HepG2 (cell line): Measurements from ENCODE around the gene SLC25A19. TPM values are rescaled to one million over a fixed set of nuclear protein-coding genes. Genes with fewer than 3 reads are reported as not detected.

Source experiments
- CENPT ChIP-seq: sonication (generic); formaldehyde crosslinking; IDR thresholded peaks from 2 replicates; pipeline ENCODE4 v1.8.0; 2022; ENCODE audit warnings: low read depth, mild to moderate bottlenecking, moderate library complexity, missing genetic modification reagents
- FOSL1 ChIP-seq: sonication (generic); formaldehyde crosslinking; IDR thresholded peaks from 2 replicates; pipeline ENCODE4 v1.9.0; 2021; ENCODE audit warnings: missing genetic modification reagents, borderline replicate concordance
- FOXO1 ChIP-seq: sonication (generic); formaldehyde crosslinking; IDR thresholded peaks from 2 replicates; pipeline ENCODE4 v1.4.0; 2020; ENCODE audit warnings: missing genetic modification reagents
- GABPA ChIP-seq, 2 experiments: IDR thresholded peaks; 2 replicates each; pipeline ENCODE4 v1.6.1; 2011 to 2016; ENCODE audit warnings: low read depth in 2 of 2, low read length in 1 of 2, missing biosample characterization in 1 of 2, missing genetic modification characterization in 1 of 2
- PITX1 ChIP-seq: sonication (generic); formaldehyde crosslinking; IDR thresholded peaks from 2 replicates; pipeline ENCODE4 v1.5.1; 2020; ENCODE audit warnings: mild to moderate bottlenecking, missing genetic modification reagents
- RAD21 ChIP-seq: fragments of 450-650 bp; formaldehyde crosslinking; IDR thresholded peaks from 2 replicates; pipeline ENCODE4 v1.5.0; 2020; ENCODE audit warnings: mild to moderate bottlenecking
- RXRA ChIP-seq: sonication (generic); formaldehyde crosslinking; IDR thresholded peaks from 2 replicates; pipeline ENCODE4 v1.5.1; 2020; ENCODE audit warnings: missing genetic modification reagents
- SIX4 ChIP-seq: sonication (generic); formaldehyde crosslinking; IDR thresholded peaks from 2 replicates; pipeline ENCODE4 v1.4.0; 2020; ENCODE audit warnings: missing genetic modification reagents
- STAG1 ChIP-seq: sonication (generic); formaldehyde crosslinking; IDR thresholded peaks from 2 replicates; pipeline ENCODE4 v1.4.0; 2020; ENCODE audit warnings: missing genetic modification reagents
- TEAD3 ChIP-seq: optimal IDR thresholded peaks from 2 replicates; pipeline ENCODE3; 2016; ENCODE audit warnings: borderline replicate concordance
- TERF1 ChIP-seq: sonication (generic); formaldehyde crosslinking; IDR thresholded peaks from 2 replicates; pipeline ENCODE4 v1.8.0; 2022; ENCODE audit warnings: mild to moderate bottlenecking, missing genetic modification reagents, moderate library complexity
- THYN1 ChIP-seq: sonication (generic); formaldehyde crosslinking; IDR thresholded peaks from 2 replicates; pipeline ENCODE4 v1.8.1; 2023; ENCODE audit warnings: low read depth, mild to moderate bottlenecking, moderate library complexity, missing genetic modification reagents, borderline replicate concordance
- TMF1 ChIP-seq: sonication (generic); formaldehyde crosslinking; IDR thresholded peaks from 2 replicates; pipeline ENCODE4 v1.8.1; 2022; ENCODE audit warnings: low read depth, missing genetic modification reagents
- ZNF17 ChIP-seq: sonication (generic); formaldehyde crosslinking; IDR thresholded peaks from 2 replicates; pipeline ENCODE4 v1.5.0; 2020; ENCODE audit warnings: mild to moderate bottlenecking, missing genetic modification reagents
- ZNF253 ChIP-seq: sonication (generic); formaldehyde crosslinking; IDR thresholded peaks from 2 replicates; pipeline ENCODE4 v1.8.0; 2022; ENCODE audit warnings: mild to moderate bottlenecking, missing genetic modification reagents, borderline replicate concordance
- ZNF335 ChIP-seq: sonication (generic); formaldehyde crosslinking; IDR thresholded peaks from 2 replicates; pipeline ENCODE4 v1.4.0; 2020; ENCODE audit warnings: missing genetic modification reagents
- ZNF33B ChIP-seq: sonication (generic); formaldehyde crosslinking; IDR thresholded peaks from 2 replicates; pipeline ENCODE4 v1.5.1; 2020; ENCODE audit warnings: mild to moderate bottlenecking, missing genetic modification reagents
- ZNF441 ChIP-seq: sonication (generic); formaldehyde crosslinking; IDR thresholded peaks from 2 replicates; pipeline ENCODE4 v1.7.0; 2021; ENCODE audit warnings: missing genetic modification reagents, borderline replicate concordance
- ZNF678 ChIP-seq: sonication (generic); formaldehyde crosslinking; IDR thresholded peaks from 2 replicates; pipeline ENCODE4 v1.4.0; 2020; ENCODE audit warnings: mild to moderate bottlenecking, missing genetic modification reagents
- ZNF691 ChIP-seq: sonication (generic); formaldehyde crosslinking; IDR thresholded peaks from 2 replicates; pipeline ENCODE4 v1.4.0; 2020; ENCODE audit warnings: missing genetic modification reagents, low read depth, mild to moderate bottlenecking, borderline replicate concordance
- ZNF761 ChIP-seq: sonication (generic); formaldehyde crosslinking; conservative IDR thresholded peaks from 2 replicates; pipeline ENCODE4 v1.4.0; 2020; ENCODE audit warnings: mild to moderate bottlenecking, missing genetic modification reagents
- ZNF776 ChIP-seq: sonication (generic); formaldehyde crosslinking; IDR thresholded peaks from 2 replicates; pipeline ENCODE4 v1.4.0; 2020; ENCODE audit warnings: mild to moderate bottlenecking, missing genetic modification reagents
- ZNF83 ChIP-seq: sonication (generic); formaldehyde crosslinking; IDR thresholded peaks from 2 replicates; pipeline ENCODE4 v1.4.0; 2020; ENCODE audit warnings: missing genetic modification reagents, mild to moderate bottlenecking, borderline replicate concordance
- ZNF891 ChIP-seq: sonication (generic); formaldehyde crosslinking; IDR thresholded peaks from 2 replicates; pipeline ENCODE4 v1.5.0; 2020; ENCODE audit warnings: mild to moderate bottlenecking, missing genetic modification reagents
- polyA plus RNA-seq, 8 experiments: library from polyadenylated mRNA; depleted of rRNA in 3 of 8; stranded (reverse) in 7 of 8; unstranded in 1 of 8; fragments of >200 nt; fragmentation: Illumina TruSeq in 4 of 8; extraction: Trizol in 4 of 8; gene quantifications; 2 replicates each; pipeline versions ENCODE4 v1.2.1 to v1.2.3, GENCODE V29; 2011 to 2016; ENCODE audit warnings: low read depth in 4 of 8, missing spikeins in 1 of 8, mixed read lengths in 1 of 8; ENCODE audit not compliant: insufficient read depth in 1 of 8
- total RNA-seq, 5 experiments: library from RNA; depleted of rRNA; stranded (reverse); fragments of >200 nt; fragmentation: Illumina TruSeq; extraction: Trizol; gene quantifications; 2 replicates each; pipeline ENCODE4 v1.2.3, GENCODE V29; 2016; ENCODE audit warnings: low read depth in 1 of 5
- TF ChIP-seq, protein P1 (sequence below): IDR thresholded peaks from 2 replicates; pipeline ENCODE4 v1.6.1; 2012; ENCODE audit warnings: inconsistent platforms
- TF ChIP-seq, protein P2 (sequence below): sonication (generic); formaldehyde crosslinking; IDR thresholded peaks from 2 replicates; pipeline ENCODE4 v1.9.0; 2021; ENCODE audit warnings: missing genetic modification reagents, mild to moderate bottlenecking, borderline replicate concordance

The SLC25A19 gene
- total and polyA plus RNA-seq, 2 of the 13 experiments (the other 11 are each of a cell fraction or from before 2014, with no cell fraction given), result 24.4 to 41.4 TPM

- TF ChIP-seq ZNF253 (CRISPR knock-in tag) (0 out of 2 replicates have a peak, but pooled peaks have one; percentile 66), GABPA (IDR thresholded peaks at IDR 0.05; ENCODE audit: low read depth, low read length) (no peak), GABPA (CRISPR knock-in tag; IDR thresholded peaks at IDR 0.05; ENCODE audit: low read depth) (no peak), ZNF691 (CRISPR knock-in tag) (0 out of 2 replicates have a peak, but pooled peaks have one; percentile 61), ZNF33B (CRISPR knock-in tag) (no peak), PITX1 (CRISPR knock-in tag) (no peak), ZNF678 (CRISPR knock-in tag) (no peak), THYN1 (CRISPR knock-in tag) (no peak), FOXO1 (CRISPR knock-in tag) (peak; percentile 23; the same call in 1 of the 2 replicates), ZNF17 (no peak), CENPT (0 out of 2 replicates have a peak, but pooled peaks have one; percentile 33), STAG1 (CRISPR knock-in tag) (peak; percentile 68), ZNF891 (CRISPR knock-in tag) (peak; percentile 51; the same call in 1 of the 2 replicates), TERF1 (0 out of 2 replicates have a peak, but pooled peaks have one; percentile 69), ZNF441 (CRISPR knock-in tag) (no peak), TMF1 (CRISPR knock-in tag) (no peak), ZNF761 (CRISPR knock-in tag) (0 out of 2 replicates have a peak, but pooled peaks have one; percentile 47), ZNF335 (CRISPR knock-in tag) (0 out of 2 replicates have a peak, but pooled peaks have one; percentile 44), RXRA (CRISPR knock-in tag) (peak; percentile 42; the same call in 1 of the 2 replicates), ZNF83 (CRISPR knock-in tag) (no peak), FOSL1 (CRISPR knock-in tag) (no peak), RAD21 (CRISPR knock-in tag) (peak; percentile 77), SIX4 (CRISPR knock-in tag) (no peak), ZNF776 (CRISPR knock-in tag) (peak; percentile 76; the same call in 1 of the 2 replicates), TEAD3 (peak; percentile 29)
- TF ChIP-seq, protein P1, sequence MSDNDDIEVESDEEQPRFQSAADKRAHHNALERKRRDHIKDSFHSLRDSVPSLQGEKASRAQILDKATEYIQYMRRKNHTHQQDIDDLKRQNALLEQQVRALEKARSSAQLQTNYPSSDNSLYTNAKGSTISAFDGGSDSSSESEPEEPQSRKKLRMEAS, result no peak
- TF ChIP-seq, protein P2, sequence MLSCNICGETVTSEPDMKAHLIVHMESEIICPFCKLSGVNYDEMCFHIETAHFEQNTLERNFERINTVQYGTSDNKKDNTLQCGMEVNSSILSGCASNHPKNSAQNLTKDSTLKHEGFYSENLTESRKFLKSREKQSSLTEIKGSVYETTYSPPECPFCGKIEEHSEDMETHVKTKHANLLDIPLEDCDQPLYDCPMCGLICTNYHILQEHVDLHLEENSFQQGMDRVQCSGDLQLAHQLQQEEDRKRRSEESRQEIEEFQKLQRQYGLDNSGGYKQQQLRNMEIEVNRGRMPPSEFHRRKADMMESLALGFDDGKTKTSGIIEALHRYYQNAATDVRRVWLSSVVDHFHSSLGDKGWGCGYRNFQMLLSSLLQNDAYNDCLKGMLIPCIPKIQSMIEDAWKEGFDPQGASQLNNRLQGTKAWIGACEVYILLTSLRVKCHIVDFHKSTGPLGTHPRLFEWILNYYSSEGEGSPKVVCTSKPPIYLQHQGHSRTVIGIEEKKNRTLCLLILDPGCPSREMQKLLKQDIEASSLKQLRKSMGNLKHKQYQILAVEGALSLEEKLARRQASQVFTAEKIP (CRISPR knock-in tag), result no peak
Observed at GRCh38 chr17:75240394-75241142, 48.7 kb downstream of the SLC25A19 start (continued).
